DND-41 (cell line): ENCODE results near the gene DTYMK.
A peak's percentile ranks its signal among the peaks of the same experiment; 100 is the strongest.

Experiments used
- ATAC-seq: fragments of 200-7000 bp; cut with Tn5 transposase; 3 replicates; pipeline ENCODE4 v1.9.1; 2021; ENCODE audit warnings: low read depth; ENCODE audit not compliant: insufficient read depth
- DNase-seq: peaks from one replicate; pipeline ENCODE4 v3.0.0-alpha.2; 2020
- H2AFZ ChIP-seq: 2 replicates; pipeline ENCODE4 v1.6.0; 2012; ENCODE audit warnings: low read depth, low read length
- H3K27ac ChIP-seq: 2 replicates; pipeline ENCODE4 v1.5.1; 2012; ENCODE audit warnings: low read length, inconsistent platforms
- H3K27me3 ChIP-seq: fragments of 200-600 bp; sonication (generic); 2 replicates; pipeline ENCODE4 v1.6.0; 2012; ENCODE audit warnings: low read length, mild to moderate bottlenecking, inconsistent platforms; ENCODE audit not compliant: insufficient read depth, poor library complexity
- H3K36me3 ChIP-seq: 2 replicates; pipeline ENCODE4 v1.5.1; 2012; ENCODE audit warnings: low read length, inconsistent platforms; ENCODE audit not compliant: insufficient read depth
- H3K4me1 ChIP-seq: 2 replicates; pipeline ENCODE4 v1.5.1; 2012; ENCODE audit warnings: mild to moderate bottlenecking, low read length; ENCODE audit not compliant: insufficient read depth
- H3K4me2 ChIP-seq: 2 replicates; pipeline ENCODE4 v1.6.0; 2012; ENCODE audit warnings: mild to moderate bottlenecking, moderate library complexity, low read length, inconsistent platforms; ENCODE audit not compliant: insufficient read depth
- H3K4me3 ChIP-seq, 2 experiments: fragments of 200-600 bp in 1 of 2; shearing (Covaris generic) in 1 of 2; 2 replicates each; pipeline ENCODE4 v1.5.1; 2012 to 2016; ENCODE audit warnings: inconsistent platforms in 2 of 2, low read length in 2 of 2, mild to moderate bottlenecking in 2 of 2, low read depth in 1 of 2, moderate library complexity in 1 of 2
- H3K79me2 ChIP-seq: 2 replicates; pipeline ENCODE4 v1.6.0; 2012; ENCODE audit warnings: low read length, inconsistent platforms; ENCODE audit not compliant: insufficient read depth
- H3K9ac ChIP-seq: 2 replicates; pipeline ENCODE4 v1.6.0; 2012; ENCODE audit warnings: low read depth, mild to moderate bottlenecking, inconsistent platforms, low read length, moderate library complexity
- H3K9me3 ChIP-seq: 2 replicates; pipeline ENCODE4 v1.5.1; 2012; ENCODE audit warnings: low read length, moderate library complexity, mild to moderate bottlenecking, inconsistent platforms; ENCODE audit not compliant: insufficient read depth, severe bottlenecking
- H4K20me1 ChIP-seq: 2 replicates; pipeline ENCODE4 v1.6.0; 2012; ENCODE audit warnings: low read length; ENCODE audit not compliant: insufficient read depth
- EZH2 ChIP-seq: IDR thresholded peaks from 3 replicates; pipeline ENCODE4 v1.6.1; 2012; ENCODE audit warnings: borderline replicate concordance, low read depth, mild to moderate bottlenecking, moderate library complexity, low read length, inconsistent platforms; ENCODE audit not compliant: severe bottlenecking
- TF ChIP-seq, protein P1 (sequence below): IDR thresholded peaks from 2 replicates; pipeline ENCODE4 v1.5.1; 2012; ENCODE audit warnings: borderline replicate concordance, low read length, moderate library complexity, mild to moderate bottlenecking; ENCODE audit not compliant: poor library complexity, severe bottlenecking; ENCODE audit errors: extremely low read depth

DTYMK gene

DNA sequence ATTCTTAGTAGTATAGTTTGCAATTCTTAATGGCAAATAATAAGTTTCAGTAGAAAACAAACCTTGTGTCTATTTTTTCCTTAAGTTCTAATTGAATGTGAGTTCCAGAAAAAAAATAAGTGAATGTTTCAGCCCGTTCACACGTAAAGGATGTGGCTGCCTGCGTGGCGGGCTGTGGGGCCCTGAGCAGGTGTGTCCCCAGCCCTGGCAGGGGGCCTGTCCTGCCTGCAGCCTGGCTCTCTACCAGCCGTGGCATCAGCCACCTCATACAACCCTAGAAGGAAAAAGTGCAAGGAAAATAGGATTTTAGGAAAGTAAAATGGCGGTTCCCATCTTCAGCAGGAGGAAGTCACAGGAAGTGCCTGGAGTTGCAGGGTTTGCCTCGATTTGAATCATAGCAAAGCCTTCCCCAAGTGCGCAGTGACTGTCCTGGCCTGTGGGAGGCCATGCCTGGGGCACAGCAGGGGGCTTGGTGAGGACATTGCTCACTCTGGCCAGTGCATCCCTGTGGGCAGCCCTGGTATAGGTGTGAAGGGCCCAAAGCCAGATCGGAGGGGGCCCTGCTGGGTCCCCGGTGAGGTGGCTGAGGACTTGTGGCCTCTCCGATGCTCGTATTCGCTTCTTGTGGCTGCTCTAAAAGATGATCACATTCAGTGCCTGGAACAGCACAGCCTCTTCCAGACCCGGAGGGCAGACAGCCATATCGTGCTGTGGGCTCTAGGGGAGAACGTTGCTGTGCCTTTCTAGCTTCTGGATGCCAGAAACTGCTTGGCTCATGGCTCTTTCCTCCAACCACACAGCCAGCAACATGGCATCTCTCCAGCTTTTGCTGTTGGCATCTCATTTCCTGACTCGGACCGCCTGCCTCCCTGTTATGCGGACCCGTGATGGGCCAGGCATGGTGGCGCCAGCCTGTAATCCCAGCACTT is 12.6 kb downstream of the DTYMK start:
- Histone ChIP-seq H4K20me1 (peaks cover 20% of the 10 kb centered on the region), H3K27ac (peak overlapping the region; percentile 21; the same call in 1 of the 2 replicates), H3K4me1 (no peaks in the 10 kb centered on the region), H2AFZ (no peak overlapping the region), H3K36me3 (peaks cover 91% of the 10 kb centered on the region), H3K9me3 (no peaks in the 10 kb centered on the region), H3K9ac (no peak overlapping the region), H3K4me3 (no peak overlapping the region), H3K27me3 (no peaks in the 10 kb centered on the region), H3K79me2 (peaks cover 1% of the 10 kb centered on the region; the same call in 1 of the 2 replicates), H3K4me2 (no peak overlapping the region)
- ATAC-seq (peak; percentile 26; the same call in 2 of the 3 replicates), DNase-seq (no peak)
- TF ChIP-seq EZH2: no peak
- TF ChIP-seq, protein P1, sequence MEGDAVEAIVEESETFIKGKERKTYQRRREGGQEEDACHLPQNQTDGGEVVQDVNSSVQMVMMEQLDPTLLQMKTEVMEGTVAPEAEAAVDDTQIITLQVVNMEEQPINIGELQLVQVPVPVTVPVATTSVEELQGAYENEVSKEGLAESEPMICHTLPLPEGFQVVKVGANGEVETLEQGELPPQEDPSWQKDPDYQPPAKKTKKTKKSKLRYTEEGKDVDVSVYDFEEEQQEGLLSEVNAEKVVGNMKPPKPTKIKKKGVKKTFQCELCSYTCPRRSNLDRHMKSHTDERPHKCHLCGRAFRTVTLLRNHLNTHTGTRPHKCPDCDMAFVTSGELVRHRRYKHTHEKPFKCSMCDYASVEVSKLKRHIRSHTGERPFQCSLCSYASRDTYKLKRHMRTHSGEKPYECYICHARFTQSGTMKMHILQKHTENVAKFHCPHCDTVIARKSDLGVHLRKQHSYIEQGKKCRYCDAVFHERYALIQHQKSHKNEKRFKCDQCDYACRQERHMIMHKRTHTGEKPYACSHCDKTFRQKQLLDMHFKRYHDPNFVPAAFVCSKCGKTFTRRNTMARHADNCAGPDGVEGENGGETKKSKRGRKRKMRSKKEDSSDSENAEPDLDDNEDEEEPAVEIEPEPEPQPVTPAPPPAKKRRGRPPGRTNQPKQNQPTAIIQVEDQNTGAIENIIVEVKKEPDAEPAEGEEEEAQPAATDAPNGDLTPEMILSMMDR: no peak

DNA sequence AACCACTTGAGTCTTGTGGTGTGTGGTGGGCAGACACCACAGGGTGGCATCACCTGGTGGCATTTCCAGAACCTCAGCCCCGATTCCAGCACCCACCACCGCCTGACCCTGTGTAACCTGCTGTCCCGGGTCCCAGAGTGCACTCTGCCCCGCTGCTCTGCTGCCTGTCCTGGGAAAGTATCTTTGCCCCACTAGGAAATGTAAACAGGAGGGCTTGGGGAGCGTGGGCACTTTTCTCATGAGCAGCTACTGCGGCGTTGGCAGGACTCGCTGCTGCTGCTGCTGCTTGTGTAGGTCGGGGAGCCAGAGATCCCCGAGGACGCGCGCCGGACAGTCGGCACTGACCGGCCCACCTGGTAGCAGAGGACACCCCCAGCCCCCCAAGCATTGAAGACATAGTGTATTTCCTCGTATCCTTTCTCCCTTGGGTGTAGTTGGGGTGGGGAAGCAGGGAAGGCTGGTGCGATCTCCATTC is 13.4 kb downstream of the DTYMK start:
- TF ChIP-seq, protein P1: no peak
- no peak for TF ChIP-seq EZH2
- Histone ChIP-seq H3K4me2 (no peak overlapping the region), H3K79me2 (no peaks in the 10 kb centered on the region), H3K27me3 (no peaks in the 10 kb centered on the region), H3K4me3 (no peak overlapping the region), H3K4me1 (no peaks in the 10 kb centered on the region), H3K27ac (no peak overlapping the region), H3K9ac (no peak overlapping the region), H4K20me1 (peaks cover 16% of the 10 kb centered on the region), H3K9me3 (no peaks in the 10 kb centered on the region), H3K36me3 (peaks cover 91% of the 10 kb centered on the region), H2AFZ (no peak overlapping the region)
- ATAC-seq: no peak
- DNase-seq: no peak

DNA sequence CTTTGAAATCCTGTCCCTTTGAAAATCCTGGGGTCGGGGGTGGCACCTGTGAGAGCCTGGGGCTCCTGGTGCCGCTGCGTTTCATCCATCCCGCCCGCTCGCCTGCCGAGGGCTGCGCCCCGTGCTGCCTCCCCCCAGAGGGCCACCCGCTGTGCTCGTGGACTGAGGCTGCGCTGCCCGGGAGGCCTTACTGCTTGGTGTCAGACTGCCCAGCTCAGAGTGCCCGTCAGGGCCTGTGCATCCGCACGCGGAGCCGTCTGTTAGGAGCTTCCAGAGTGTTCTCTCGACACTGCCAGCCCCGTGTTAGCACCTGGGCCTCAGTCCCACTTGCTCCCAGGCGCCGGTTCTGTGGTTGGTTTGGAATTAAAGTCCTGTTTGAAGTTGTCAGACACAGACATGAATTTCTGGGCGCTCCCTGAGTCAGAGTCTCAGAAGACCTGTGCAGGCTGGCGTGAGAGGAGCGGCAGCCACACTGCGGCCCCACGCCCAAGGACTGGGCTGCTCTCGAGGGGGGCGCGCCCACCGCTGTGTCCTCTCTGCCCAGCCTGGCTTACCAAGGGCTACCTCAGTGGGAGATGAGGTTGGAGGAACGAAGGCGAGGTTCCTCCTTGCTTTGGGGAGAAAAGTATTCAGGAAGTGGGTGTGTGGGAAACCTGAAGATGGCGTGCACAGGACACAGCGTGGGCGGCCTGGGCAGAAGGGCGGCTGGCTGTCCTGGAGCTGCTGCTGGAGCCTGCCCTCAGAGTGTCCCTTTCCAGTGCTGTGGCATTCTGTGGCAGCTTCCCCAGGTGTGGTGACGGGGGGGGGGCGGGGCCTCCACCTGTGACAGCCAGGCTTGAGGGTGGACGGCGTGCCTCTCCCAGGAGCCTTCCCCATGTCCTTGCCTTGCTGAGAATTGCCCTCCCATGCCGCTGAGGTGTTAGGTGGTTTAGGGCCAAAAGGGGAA is 14.1 kb downstream of the DTYMK start:
- DNase-seq (no peak), ATAC-seq (no peak)
- no peak overlapping the region for H3K27ac ChIP-seq
- H3K9ac ChIP-seq: no peak overlapping the region
- H3K36me3 ChIP-seq: peaks cover 92% of the 10 kb centered on the region
- no peaks in the 10 kb centered on the region for H3K4me1 ChIP-seq
- H3K79me2 ChIP-seq: no peaks in the 10 kb centered on the region
- no peak overlapping the region for H2AFZ ChIP-seq
- H3K4me2 ChIP-seq: no peak overlapping the region
- H4K20me1 ChIP-seq: peaks cover 16% of the 10 kb centered on the region
- no peaks in the 10 kb centered on the region for H3K27me3 ChIP-seq
- H3K9me3 ChIP-seq: no peaks in the 10 kb centered on the region
- H3K4me3 ChIP-seq: no peak overlapping the region
- TF ChIP-seq, protein P1: no peak
- TF ChIP-seq EZH2: no peak
